IMR-90 (cell line): ENCODE data around the gene ZC2HC1B. TPM values are rescaled to one million over a fixed set of nuclear protein-coding genes. Genes with fewer than 3 reads are reported as not detected.

Experiments used
- ATAC-seq: fragments of 200-7000 bp; cut with Tn5 transposase; 2 replicates; pipeline ENCODE4 v1.9.1; 2020; ENCODE audit warnings: low read depth, mild to moderate bottlenecking, moderate library complexity
- BruUV-seq: library from RNA; stranded (reverse); fragments of 400-500 nt; replicated peaks from 2 replicates; lab custom pipeline; 2021; lab: Mats Ljungman, UMichigan
- CTCF ChIA-PET: fragments of 300-600 bp; formaldehyde crosslinking; extraction: SDS; loops from one replicate; lab custom pipeline; 2021; ENCODE audit warnings: antibody characterized with exemption; lab: Yijun Ruan, JAX
- POLR2A ChIA-PET: fragments of 300-600 bp; sonication (Branson Sonifier 250); formaldehyde crosslinking; loops from one replicate; lab custom pipeline; 2022; ENCODE audit warnings: antibody characterized with exemption; ENCODE audit not compliant: unreplicated experiment; lab: Charles Lee
- DNase-seq: peaks from one replicate; pipeline ENCODE4 v3.0.0; 2013
- H2AFZ ChIP-seq: replicated peaks from 2 replicates; pipeline ENCODE3; 2013; ENCODE audit warnings: low read length, mild to moderate bottlenecking; ENCODE audit not compliant: poor library complexity
- H2AK5ac ChIP-seq: 2 replicates; pipeline ENCODE4 v1.6.1; 2013; ENCODE audit warnings: low read depth, low read length, inconsistent platforms
- H2AK9ac ChIP-seq: replicated peaks from 2 replicates; pipeline ENCODE3; 2013; ENCODE audit warnings: mild to moderate bottlenecking, low read depth, low read length, moderate library complexity; ENCODE audit not compliant: poor library complexity
- H2BK120ac ChIP-seq: 2 replicates; pipeline ENCODE4 v1.6.1; 2013; ENCODE audit warnings: low read depth, low read length, inconsistent platforms
- H2BK15ac ChIP-seq: 3 replicates; pipeline ENCODE4 v1.6.1; 2013; ENCODE audit warnings: low read depth, low read length, inconsistent platforms
- H2BK20ac ChIP-seq: 2 replicates; pipeline ENCODE4 v1.6.1; 2013; ENCODE audit warnings: low read depth, mild to moderate bottlenecking, inconsistent platforms, low read length, moderate library complexity
- H2BK5ac ChIP-seq: 2 replicates; pipeline ENCODE4 v1.6.1; 2013; ENCODE audit warnings: mild to moderate bottlenecking, low read depth, low read length, inconsistent platforms; ENCODE audit not compliant: poor library complexity, severe bottlenecking
- H3K14ac ChIP-seq: replicated peaks from 2 replicates; pipeline ENCODE4 v1.6.1; 2013; ENCODE audit warnings: low read depth, low read length, inconsistent platforms
- H3K18ac ChIP-seq: 2 replicates; pipeline ENCODE4 v1.6.1; 2013; ENCODE audit warnings: low read depth, low read length, control low read depth
- H3K23ac ChIP-seq: 2 replicates; pipeline ENCODE4 v1.6.1; 2013; ENCODE audit warnings: low read depth, low read length, inconsistent platforms
- H3K27ac ChIP-seq: 2 replicates; pipeline ENCODE4 v1.5.1; 2013; ENCODE audit warnings: mild to moderate bottlenecking, control low read depth, low read length; ENCODE audit not compliant: insufficient read depth
- H3K27me3 ChIP-seq: 2 replicates; pipeline ENCODE4 v1.6.1; 2013; ENCODE audit warnings: low read length; ENCODE audit not compliant: control insufficient read depth, insufficient read depth
- H3K36me3 ChIP-seq: 2 replicates; pipeline ENCODE4 v1.6.1; 2013; ENCODE audit warnings: low read length, mixed read lengths; ENCODE audit not compliant: control insufficient read depth, insufficient read depth
- H3K4ac ChIP-seq: 2 replicates; pipeline ENCODE4 v1.6.1; 2013; ENCODE audit warnings: low read depth, low read length, inconsistent platforms
- H3K4me1 ChIP-seq: 2 replicates; pipeline ENCODE4 v1.6.1; 2013; ENCODE audit warnings: low read length, mixed read lengths; ENCODE audit not compliant: control insufficient read depth, insufficient read depth
- H3K4me2 ChIP-seq: 2 replicates; pipeline ENCODE4 v1.6.1; 2013; ENCODE audit warnings: low read depth, mild to moderate bottlenecking, control low read depth, low read length, moderate library complexity
- H3K4me3 ChIP-seq: 2 replicates; pipeline ENCODE4 v1.5.1; 2013; ENCODE audit warnings: low read depth, mild to moderate bottlenecking, control low read depth, low read length, moderate library complexity; ENCODE audit not compliant: insufficient read depth
- H3K56ac ChIP-seq: 2 replicates; pipeline ENCODE4 v1.6.1; 2013; ENCODE audit warnings: low read length, inconsistent platforms; ENCODE audit not compliant: insufficient read depth; ENCODE audit errors: extremely low read depth
- H3K79me1 ChIP-seq, 2 experiments: 2 replicates each; pipeline ENCODE4 v1.6.1; 2013; ENCODE audit warnings: low read length in 2 of 2, inconsistent platforms in 1 of 2, low read depth in 1 of 2
- H3K9ac ChIP-seq: 2 replicates; pipeline ENCODE4 v1.6.1; 2013; ENCODE audit warnings: low read depth, low read length, control low read depth
- H3K9me1 ChIP-seq: 2 replicates; pipeline ENCODE4 v1.6.1; 2013; ENCODE audit warnings: low read length, inconsistent platforms; ENCODE audit not compliant: insufficient read depth
- H3K9me3 ChIP-seq: 2 replicates; pipeline ENCODE4 v1.6.1; 2013; ENCODE audit warnings: low read length; ENCODE audit not compliant: control insufficient read depth, insufficient read depth
- H4K20me1 ChIP-seq: 2 replicates; pipeline ENCODE4 v1.6.1; 2013; ENCODE audit warnings: low read length, inconsistent platforms; ENCODE audit not compliant: insufficient read depth
- H4K5ac ChIP-seq: 2 replicates; pipeline ENCODE4 v1.6.1; 2013; ENCODE audit warnings: mild to moderate bottlenecking, low read depth, low read length, control low read depth
- H4K8ac ChIP-seq, 2 experiments: 2 replicates each; pipeline ENCODE4 v1.6.1; 2013; ENCODE audit warnings: low read depth in 2 of 2, low read length in 2 of 2, control low read depth in 1 of 2, inconsistent platforms in 1 of 2
- H4K91ac ChIP-seq: 2 replicates; pipeline ENCODE4 v1.6.1; 2013; ENCODE audit warnings: low read depth, low read length, inconsistent platforms; ENCODE audit not compliant: insufficient read depth
- BHLHE40 ChIP-seq: fragments of 150-350 bp; IDR thresholded peaks from 2 replicates; pipeline ENCODE4 v1.6.1; 2016; ENCODE audit warnings: mild to moderate bottlenecking, low read depth, low read length
- CEBPB ChIP-seq: IDR thresholded peaks from 2 replicates; pipeline ENCODE4 v1.6.1; 2012; ENCODE audit warnings: low read depth, low read length, improper control_type of control experiment
- CHD1 ChIP-seq: IDR thresholded peaks from 2 replicates; pipeline ENCODE4 v1.6.1; 2012; ENCODE audit warnings: low read depth, low read length, improper control_type of control experiment
- FOS ChIP-seq: fragments of 150-350 bp; IDR thresholded peaks from 2 replicates; pipeline ENCODE4 v1.6.1; 2016; ENCODE audit warnings: low read depth, low read length
- MAFK ChIP-seq: IDR thresholded peaks from 2 replicates; pipeline ENCODE4 v1.6.1; 2012; ENCODE audit warnings: low read depth, low read length, improper control_type of control experiment
- MAZ ChIP-seq: IDR thresholded peaks from 2 replicates; pipeline ENCODE4 v1.6.1; 2012; ENCODE audit warnings: low read depth, mild to moderate bottlenecking, low read length, improper control_type of control experiment, moderate library complexity, borderline replicate concordance
- MXI1 ChIP-seq: IDR thresholded peaks from 2 replicates; pipeline ENCODE4 v1.6.1; 2012; ENCODE audit warnings: low read depth, mild to moderate bottlenecking, low read length, moderate library complexity, borderline replicate concordance
- POLR2A ChIP-seq: IDR thresholded peaks from 2 replicates; pipeline ENCODE4 v1.6.1; 2012; ENCODE audit warnings: mild to moderate bottlenecking, low read depth, low read length
- RAD21 ChIP-seq: IDR thresholded peaks from 2 replicates; pipeline ENCODE4 v1.6.1; 2012; ENCODE audit warnings: low read length, improper control_type of control experiment
- RCOR1 ChIP-seq: IDR thresholded peaks from 2 replicates; pipeline ENCODE4 v1.6.1; 2012; ENCODE audit warnings: mild to moderate bottlenecking, low read length, improper control_type of control experiment; ENCODE audit not compliant: insufficient replicate concordance
- RFX5 ChIP-seq: IDR thresholded peaks from 2 replicates; pipeline ENCODE4 v1.8.0; 2012; ENCODE audit warnings: low read depth, mild to moderate bottlenecking, low read length, moderate library complexity
- SMC3 ChIP-seq: fragments of 150-350 bp; IDR thresholded peaks from 2 replicates; pipeline ENCODE4 v1.6.1; 2016; ENCODE audit warnings: low read depth, mild to moderate bottlenecking, antibody characterized with exemption, low read length, moderate library complexity
- WGBS, 2 experiments: methylation state at CpG; one replicate each; pipeline versions ENCODE4 v1.1.5 to v1.1.7; 2013; ENCODE audit warnings: missing lambda C conversion rate in 2 of 2; ENCODE audit not compliant: insufficient read length in 1 of 2; ENCODE audit errors: extremely low coverage in 2 of 2; 5-methylcytosine and 5-hydroxymethylcytosine counted together
- dilution Hi-C: fragments of 300-500 bp; cut with HindIII; formaldehyde crosslinking; loops from one replicate; pipeline ENCODE4 v1.14.3; 2018; ENCODE audit warnings: low sequenced_read_pairs; ENCODE audit not compliant: unreplicated experiment
- in situ Hi-C: fragments of 300-500 bp; cut with MboI; formaldehyde crosslinking; loops from 3 replicates; pipeline ENCODE4 v1.14.3; 2019; ENCODE audit warnings: low sequenced_read_pairs, inconsistent platforms, mixed read lengths
- intact Hi-C: fragments of 100-400 bp; cut with micrococcal nuclease; formaldehyde crosslinking; loops from 2 replicates; pipeline ENCODE4 v1.10.0; 2022
- polyA plus RNA-seq, 3 experiments: library from polyadenylated mRNA; depleted of rRNA; stranded (reverse); fragments of >200 nt; gene quantifications; 2 replicates each; pipeline ENCODE4 v1.2.3, GENCODE V29; 2012; ENCODE audit warnings: low replicate concordance in 1 of 3
- total RNA-seq: library from RNA; depleted of rRNA; stranded (reverse); fragments of >200 nt; gene quantifications from 2 replicates; pipeline ENCODE4 v1.2.3, GENCODE V29; 2012
- TF ChIP-seq, protein P1 (sequence below): conservative IDR thresholded peaks from 2 replicates; pipeline ENCODE4 v1.5.1; 2012; ENCODE audit warnings: mild to moderate bottlenecking, low read depth, low read length, improper control_type of control experiment
- TF ChIP-seq, protein P2 (sequence below): fragments of 150-350 bp; IDR thresholded peaks from 2 replicates; pipeline ENCODE4 v1.6.1; 2017; ENCODE audit warnings: mild to moderate bottlenecking, antibody characterized with exemption, low read length, low read depth
- TF ChIP-seq, protein P3 (sequence below): fragments of 150-350 bp; IDR thresholded peaks from 2 replicates; pipeline ENCODE4 v1.6.1; 2016; ENCODE audit warnings: low read depth, mild to moderate bottlenecking, low read length, moderate library complexity, borderline replicate concordance

The ZC2HC1B gene
- total and polyA plus RNA-seq, 2 of the 4 experiments (the other 2 are of a cell fraction): not detected

GRCh38 chr6:143844006-143844405 lies 20.3 kb upstream of the ZC2HC1B start:
- TF ChIP-seq SMC3 (no peak), MXI1 (no peak), RFX5 (no peak), MAZ (no peak), MAFK (no peak), POLR2A (no peak), BHLHE40 (no peak), CEBPB (no peak), CHD1 (no peak), FOS (no peak), RCOR1 (no peak), RAD21 (no peak)
- TF ChIP-seq, protein P1, sequence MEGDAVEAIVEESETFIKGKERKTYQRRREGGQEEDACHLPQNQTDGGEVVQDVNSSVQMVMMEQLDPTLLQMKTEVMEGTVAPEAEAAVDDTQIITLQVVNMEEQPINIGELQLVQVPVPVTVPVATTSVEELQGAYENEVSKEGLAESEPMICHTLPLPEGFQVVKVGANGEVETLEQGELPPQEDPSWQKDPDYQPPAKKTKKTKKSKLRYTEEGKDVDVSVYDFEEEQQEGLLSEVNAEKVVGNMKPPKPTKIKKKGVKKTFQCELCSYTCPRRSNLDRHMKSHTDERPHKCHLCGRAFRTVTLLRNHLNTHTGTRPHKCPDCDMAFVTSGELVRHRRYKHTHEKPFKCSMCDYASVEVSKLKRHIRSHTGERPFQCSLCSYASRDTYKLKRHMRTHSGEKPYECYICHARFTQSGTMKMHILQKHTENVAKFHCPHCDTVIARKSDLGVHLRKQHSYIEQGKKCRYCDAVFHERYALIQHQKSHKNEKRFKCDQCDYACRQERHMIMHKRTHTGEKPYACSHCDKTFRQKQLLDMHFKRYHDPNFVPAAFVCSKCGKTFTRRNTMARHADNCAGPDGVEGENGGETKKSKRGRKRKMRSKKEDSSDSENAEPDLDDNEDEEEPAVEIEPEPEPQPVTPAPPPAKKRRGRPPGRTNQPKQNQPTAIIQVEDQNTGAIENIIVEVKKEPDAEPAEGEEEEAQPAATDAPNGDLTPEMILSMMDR: no peak
- TF ChIP-seq, protein P2, sequence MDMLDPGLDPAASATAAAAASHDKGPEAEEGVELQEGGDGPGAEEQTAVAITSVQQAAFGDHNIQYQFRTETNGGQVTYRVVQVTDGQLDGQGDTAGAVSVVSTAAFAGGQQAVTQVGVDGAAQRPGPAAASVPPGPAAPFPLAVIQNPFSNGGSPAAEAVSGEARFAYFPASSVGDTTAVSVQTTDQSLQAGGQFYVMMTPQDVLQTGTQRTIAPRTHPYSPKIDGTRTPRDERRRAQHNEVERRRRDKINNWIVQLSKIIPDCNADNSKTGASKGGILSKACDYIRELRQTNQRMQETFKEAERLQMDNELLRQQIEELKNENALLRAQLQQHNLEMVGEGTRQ: no peak
- TF ChIP-seq, protein P3, sequence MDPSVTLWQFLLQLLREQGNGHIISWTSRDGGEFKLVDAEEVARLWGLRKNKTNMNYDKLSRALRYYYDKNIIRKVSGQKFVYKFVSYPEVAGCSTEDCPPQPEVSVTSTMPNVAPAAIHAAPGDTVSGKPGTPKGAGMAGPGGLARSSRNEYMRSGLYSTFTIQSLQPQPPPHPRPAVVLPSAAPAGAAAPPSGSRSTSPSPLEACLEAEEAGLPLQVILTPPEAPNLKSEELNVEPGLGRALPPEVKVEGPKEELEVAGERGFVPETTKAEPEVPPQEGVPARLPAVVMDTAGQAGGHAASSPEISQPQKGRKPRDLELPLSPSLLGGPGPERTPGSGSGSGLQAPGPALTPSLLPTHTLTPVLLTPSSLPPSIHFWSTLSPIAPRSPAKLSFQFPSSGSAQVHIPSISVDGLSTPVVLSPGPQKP: no peak
- no CpG with 5 or more reads among the region's 4 CpGs for WGBS, 2 experiments

More at GRCh38 chr6:143844006-143844405, 20.3 kb upstream of the ZC2HC1B start:
- Histone ChIP-seq H2AK9ac (no peak overlapping the region), H3K79me1 (peaks cover 24 to 42% of the 10 kb centered on the region in 2 experiments; a peak in 3 of 4 replicates), H2AFZ (no peak overlapping the region), H4K8ac (peak overlapping the region; percentile 94 to 95), H2BK5ac (peak overlapping the region; percentile 80), H2BK20ac (no peak overlapping the region), H3K9me1 (peaks cover 5% of the 10 kb centered on the region), H3K27me3 (no peaks in the 10 kb centered on the region), H2AK5ac (no peak overlapping the region), H3K9ac (peak overlapping the region; percentile 97), H3K4me1 (peaks cover 3% of the 10 kb centered on the region; the same call in 1 of the 2 replicates), H3K18ac (no peak overlapping the region), H3K27ac (no peak overlapping the region), H3K36me3 (peaks cover 20% of the 10 kb centered on the region), H3K56ac (peak overlapping the region; percentile 45), H3K4ac (peak overlapping the region; percentile 90; the same call in 1 of the 2 replicates), H3K14ac (no peak overlapping the region), H3K4me3 (peak overlapping the region; percentile 86), H4K20me1 (no peaks in the 10 kb centered on the region), H3K23ac (0 out of 2 replicates have a peak overlapping the region, but pooled peaks have one; percentile 90), H2BK120ac (no peak overlapping the region), H3K4me2 (peak overlapping the region; percentile 99), H4K91ac (no peak overlapping the region), H3K9me3 (no peaks in the 10 kb centered on the region), H4K5ac (peak overlapping the region; percentile 73; the same call in 1 of the 2 replicates), H2BK15ac (no peak overlapping the region)
- intact Hi-C loops: loop anchor here (10.0 kb wide), 1 partner anchor 171 kb away; no protein-coding TSS in a partner anchor
- ATAC-seq: no peak
- BruUV-seq: no TSS peak
- dilution Hi-C loops: no loop called here
- ChIA-PET CTCF (interaction anchor here (0.7 to 1.5 kb wide), 2 partner anchors 19 to 193 kb away, joined by 3 to 4 read pairs; no protein-coding TSS in a partner anchor), POLR2A (no interaction called here)
- peak; percentile 11 for DNase-seq
- in situ Hi-C loops: no loop called here
